Activated CD4-positive, alpha-beta T cell treated with anti-CD3 and anti-CD28 coated beads for 24 hours (primary cell): Measurements from ENCODE around the gene LMAN1L.

Experiments
- DNase-seq, 2 donors: peaks; one replicate each; pipeline ENCODE4 v3.0.0-alpha.2; 2020; ENCODE audit warnings: low read depth in 2 of 2

Gene LMAN1L

GRCh38 chr15:74837482-74838136 is 25.0 kb downstream of the LMAN1L start:
- DNase-seq, result no peak

- DNase-seq, result no peak
Measured at GRCh38 chr15:74838137-74838516, 25.5 kb downstream of the LMAN1L start.

- DNase-seq, result no peak
Measured at GRCh38 chr15:74838746-74839525, 26.3 kb downstream of the LMAN1L start.

- no peak for DNase-seq
Measured at GRCh38 chr15:74839526-74840395, 27.1 kb downstream of the LMAN1L start.

GRCh38 chr15:74840851-74841775 is 28.5 kb downstream of the LMAN1L start:
- DNase-seq, result no peak

- DNase-seq, result no peak
Measured at GRCh38 chr15:74841891-74842373, 29.3 kb downstream of the LMAN1L start.

GRCh38 chr15:74842581-74843444 is 30.2 kb downstream of the LMAN1L start, which contains the start of gene ULK3:
ULK3 (minus strand) TSS chr15:74843156; CDS start chr15:74843105, 51 bp downstream.
- peak; percentile 90 for DNase-seq

- DNase-seq, result no peak
Measured at GRCh38 chr15:74843445-74843828, 30.8 kb downstream of the LMAN1L start.

- no peak for DNase-seq
Measured at GRCh38 chr15:74843891-74844299, 31.3 kb downstream of the LMAN1L start.

GRCh38 chr15:74844319-74845207 is 31.9 kb downstream of the LMAN1L start:
- DNase-seq, result no peak

- peak; percentile 37 for DNase-seq
Measured at GRCh38 chr15:74845208-74845568, 32.6 kb downstream of the LMAN1L start.

GRCh38 chr15:74845581-74845980 is 32.9 kb downstream of the LMAN1L start:
- no peak for DNase-seq

- no peak for DNase-seq
Measured at GRCh38 chr15:74847432-74847831, 34.8 kb downstream of the LMAN1L start.

GRCh38 chr15:74850393-74850792 is 37.8 kb downstream of the LMAN1L start:
- no peak for DNase-seq

GRCh38 chr15:74851960-74852359 is 39.3 kb downstream of the LMAN1L start:
- DNase-seq, result no peak

- DNase-seq, result no peak
Measured at GRCh38 chr15:74854453-74855022, 41.9 kb downstream of the LMAN1L start.

GRCh38 chr15:74855857-74856256 is 43.2 kb downstream of the LMAN1L start:
- no peak for DNase-seq

- no peak for DNase-seq
Measured at GRCh38 chr15:74856537-74856936, 43.9 kb downstream of the LMAN1L start.
